Astrocyte (in vitro differentiated cells and primary cell): ENCODE data around the gene CD7. TPM values are rescaled to one million over a fixed set of nuclear protein-coding genes. Genes with fewer than 3 reads are reported as not detected.

ENCODE experiments used
- DNase-seq: peaks from one replicate; pipeline ENCODE4 v3.0.0-alpha.2; 2010; ENCODE audit warnings: low read depth
- FAIRE-seq: peaks from 2 replicates; lab custom pipeline; 2011; peaks lifted over from hg19 to GRCh38; lab: Jason Lieb, UNC
- H2AFZ ChIP-seq: 2 replicates; pipeline ENCODE4 v1.6.0; 2012; ENCODE audit warnings: low read depth, low read length, inconsistent platforms
- H3K27ac ChIP-seq: 2 replicates; pipeline ENCODE4 v1.5.1; 2011; ENCODE audit warnings: low read depth, low read length, inconsistent platforms
- H3K27me3 ChIP-seq: 2 replicates; pipeline ENCODE4 v1.6.0; 2011; ENCODE audit warnings: low read length, inconsistent platforms; ENCODE audit not compliant: insufficient read depth
- H3K36me3 ChIP-seq: 2 replicates; pipeline ENCODE4 v1.5.1; 2011; ENCODE audit warnings: low read length, inconsistent platforms; ENCODE audit not compliant: insufficient read depth
- H3K4me1 ChIP-seq: 2 replicates; pipeline ENCODE4 v1.5.1; 2011; ENCODE audit warnings: low read length, inconsistent platforms; ENCODE audit not compliant: insufficient read depth
- H3K4me2 ChIP-seq: 2 replicates; pipeline ENCODE4 v1.6.0; 2012; ENCODE audit warnings: low read length, inconsistent platforms
- H3K4me3 ChIP-seq: 2 replicates; pipeline ENCODE4 v1.5.1; 2011; ENCODE audit warnings: low read depth, mild to moderate bottlenecking, low read length, inconsistent platforms; ENCODE audit not compliant: insufficient read depth
- H3K79me2 ChIP-seq: 2 replicates; pipeline ENCODE4 v1.6.0; 2012; ENCODE audit warnings: mild to moderate bottlenecking, low read length, inconsistent platforms; ENCODE audit not compliant: insufficient read depth
- H3K9ac ChIP-seq: 2 replicates; pipeline ENCODE4 v1.6.0; 2012; ENCODE audit warnings: mild to moderate bottlenecking, low read length, inconsistent platforms
- H3K9me3 ChIP-seq: 2 replicates; pipeline ENCODE4 v1.5.1; 2012; ENCODE audit warnings: low read depth, mild to moderate bottlenecking, low read length, inconsistent platforms; ENCODE audit not compliant: insufficient read depth
- H4K20me1 ChIP-seq: 2 replicates; pipeline ENCODE4 v1.6.0; 2012; ENCODE audit warnings: low read length, inconsistent platforms; ENCODE audit not compliant: insufficient read depth
- H3K27ac Mint-ChIP-seq: one replicate; pipeline ENCODE4 v1.8.0; 2021; ENCODE audit warnings: mild to moderate bottlenecking, mixed read lengths; ENCODE audit not compliant: unreplicated experiment
- H3K27me3 Mint-ChIP-seq: one replicate; pipeline ENCODE4 v1.8.0; 2021; ENCODE audit warnings: low read depth, mixed read lengths; ENCODE audit not compliant: unreplicated experiment
- H3K36me3 Mint-ChIP-seq: one replicate; pipeline ENCODE4 v1.8.0; 2021; ENCODE audit warnings: low read depth, mixed read lengths; ENCODE audit not compliant: unreplicated experiment
- H3K4me1 Mint-ChIP-seq: one replicate; pipeline ENCODE4 v1.8.0; 2021; ENCODE audit warnings: low read depth, mixed read lengths; ENCODE audit not compliant: unreplicated experiment
- H3K4me3 Mint-ChIP-seq: one replicate; pipeline ENCODE4 v1.8.0; 2021; ENCODE audit warnings: mild to moderate bottlenecking, moderate library complexity, mixed read lengths; ENCODE audit not compliant: unreplicated experiment
- H3K9me3 Mint-ChIP-seq: one replicate; pipeline ENCODE4 v1.8.0; 2021; ENCODE audit warnings: mild to moderate bottlenecking, mixed read lengths; ENCODE audit not compliant: unreplicated experiment
- EZH2 ChIP-seq: IDR thresholded peaks from 2 replicates; pipeline ENCODE4 v1.6.1; 2012; ENCODE audit warnings: mild to moderate bottlenecking, low read length, inconsistent platforms; ENCODE audit not compliant: insufficient read depth
- total RNA-seq: library from RNA; stranded (reverse); gene quantifications from 2 replicates; pipeline ENCODE4 v1.2.1, GENCODE V29; 2021
- TF ChIP-seq, protein P1 (sequence below): IDR thresholded peaks from 2 replicates; pipeline ENCODE4 v1.5.1; 2011; ENCODE audit warnings: low read depth, mild to moderate bottlenecking, inconsistent platforms, low read length, moderate library complexity; ENCODE audit not compliant: insufficient read depth

CD7 gene
- total RNA-seq, 1 donor from 2014 or later, result 0.18 TPM

DNA sequence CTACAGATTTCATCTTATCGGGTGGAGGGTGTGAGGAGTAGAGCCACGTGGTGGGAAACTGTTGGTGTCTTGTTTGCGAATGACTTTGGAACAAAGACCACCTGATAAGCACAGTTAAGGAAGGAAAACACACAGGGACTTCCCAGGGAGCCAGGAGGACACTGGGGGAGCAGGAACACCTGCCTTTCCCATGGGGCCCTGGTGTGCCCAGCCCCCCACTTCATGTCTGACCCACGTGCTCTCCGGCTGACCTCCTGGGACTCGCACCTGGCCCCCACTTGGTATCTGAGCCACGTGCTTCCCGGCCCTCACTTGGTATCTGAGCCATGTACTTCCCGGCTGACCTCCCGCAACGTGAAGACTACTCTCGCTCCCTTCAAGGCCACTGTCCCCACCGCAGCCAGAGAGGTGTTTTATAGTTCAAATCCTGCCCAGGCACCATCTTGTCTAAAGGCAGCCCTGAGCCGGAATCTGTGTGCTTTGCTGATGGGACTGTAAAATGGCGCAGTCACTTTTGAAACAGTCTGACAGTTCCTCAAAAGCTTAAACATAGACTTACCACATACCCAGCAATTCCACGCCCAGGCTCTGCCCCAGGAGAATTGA, 38.5 kb downstream of the CD7 start:
- FAIRE-seq (no peak), DNase-seq (no peak)
- Mint-ChIP-seq H3K4me1 (peaks cover 3% of the 10 kb centered on the region), H3K4me3 (no peak overlapping the region), H3K9me3 (no peaks in the 10 kb centered on the region), H3K27me3 (no peaks in the 10 kb centered on the region), H3K36me3 (peaks cover 6% of the 10 kb centered on the region), H3K27ac (no peak overlapping the region)
- no peaks in the 10 kb centered on the region for H3K27me3 ChIP-seq
- H3K4me1 ChIP-seq, result peaks cover 27% of the 10 kb centered on the region
- no peak overlapping the region for H3K9ac ChIP-seq
- no peaks in the 10 kb centered on the region for H3K79me2 ChIP-seq
- no peaks in the 10 kb centered on the region for H3K36me3 ChIP-seq
- no peak overlapping the region for H3K27ac ChIP-seq
- H3K4me3 ChIP-seq, result no peak overlapping the region
- no peak overlapping the region for H2AFZ ChIP-seq
- no peak overlapping the region for H3K4me2 ChIP-seq
- no peak for TF ChIP-seq EZH2
- TF ChIP-seq, protein P1, sequence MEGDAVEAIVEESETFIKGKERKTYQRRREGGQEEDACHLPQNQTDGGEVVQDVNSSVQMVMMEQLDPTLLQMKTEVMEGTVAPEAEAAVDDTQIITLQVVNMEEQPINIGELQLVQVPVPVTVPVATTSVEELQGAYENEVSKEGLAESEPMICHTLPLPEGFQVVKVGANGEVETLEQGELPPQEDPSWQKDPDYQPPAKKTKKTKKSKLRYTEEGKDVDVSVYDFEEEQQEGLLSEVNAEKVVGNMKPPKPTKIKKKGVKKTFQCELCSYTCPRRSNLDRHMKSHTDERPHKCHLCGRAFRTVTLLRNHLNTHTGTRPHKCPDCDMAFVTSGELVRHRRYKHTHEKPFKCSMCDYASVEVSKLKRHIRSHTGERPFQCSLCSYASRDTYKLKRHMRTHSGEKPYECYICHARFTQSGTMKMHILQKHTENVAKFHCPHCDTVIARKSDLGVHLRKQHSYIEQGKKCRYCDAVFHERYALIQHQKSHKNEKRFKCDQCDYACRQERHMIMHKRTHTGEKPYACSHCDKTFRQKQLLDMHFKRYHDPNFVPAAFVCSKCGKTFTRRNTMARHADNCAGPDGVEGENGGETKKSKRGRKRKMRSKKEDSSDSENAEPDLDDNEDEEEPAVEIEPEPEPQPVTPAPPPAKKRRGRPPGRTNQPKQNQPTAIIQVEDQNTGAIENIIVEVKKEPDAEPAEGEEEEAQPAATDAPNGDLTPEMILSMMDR, result no peak
- no peaks in the 10 kb centered on the region for H3K9me3 ChIP-seq
- peaks cover 8% of the 10 kb centered on the region for H4K20me1 ChIP-seq

DNA sequence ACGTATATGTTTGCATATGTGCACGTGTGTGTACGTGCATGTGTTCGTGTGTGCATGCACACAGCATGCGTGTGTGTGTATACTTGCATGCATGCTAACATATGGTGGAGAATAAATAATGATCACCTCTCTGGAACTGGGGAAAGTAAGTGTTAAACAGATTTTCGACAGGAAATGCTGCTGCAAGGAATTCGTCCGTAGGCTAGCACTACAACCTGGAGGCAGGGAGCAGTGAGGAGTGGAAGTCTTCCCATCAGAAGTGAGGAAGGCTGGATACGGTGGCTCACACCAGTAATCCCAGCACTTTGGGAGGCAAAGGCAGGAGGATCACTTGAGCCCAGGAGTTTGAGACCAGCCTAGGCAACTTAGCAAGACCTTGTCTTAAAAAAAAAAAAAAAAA, 39.1 kb downstream of the CD7 start:
- Histone ChIP-seq H4K20me1 (peaks cover 8% of the 10 kb centered on the region), H3K4me3 (no peak overlapping the region), H2AFZ (no peak overlapping the region), H3K36me3 (no peaks in the 10 kb centered on the region), H3K9me3 (no peaks in the 10 kb centered on the region), H3K79me2 (peaks cover under 1% of the 10 kb centered on the region), H3K4me2 (no peak overlapping the region), H3K4me1 (peaks cover 24% of the 10 kb centered on the region), H3K9ac (no peak overlapping the region), H3K27me3 (no peaks in the 10 kb centered on the region), H3K27ac (no peak overlapping the region)
- Mint-ChIP-seq H3K4me3 (no peak overlapping the region), H3K27ac (no peak overlapping the region), H3K36me3 (peaks cover 6% of the 10 kb centered on the region), H3K9me3 (no peaks in the 10 kb centered on the region), H3K4me1 (peaks cover 1% of the 10 kb centered on the region), H3K27me3 (no peaks in the 10 kb centered on the region)
- TF ChIP-seq, protein P1, result no peak
- no peak for TF ChIP-seq EZH2
- FAIRE-seq, result no peak
- DNase-seq, result no peak

DNA sequence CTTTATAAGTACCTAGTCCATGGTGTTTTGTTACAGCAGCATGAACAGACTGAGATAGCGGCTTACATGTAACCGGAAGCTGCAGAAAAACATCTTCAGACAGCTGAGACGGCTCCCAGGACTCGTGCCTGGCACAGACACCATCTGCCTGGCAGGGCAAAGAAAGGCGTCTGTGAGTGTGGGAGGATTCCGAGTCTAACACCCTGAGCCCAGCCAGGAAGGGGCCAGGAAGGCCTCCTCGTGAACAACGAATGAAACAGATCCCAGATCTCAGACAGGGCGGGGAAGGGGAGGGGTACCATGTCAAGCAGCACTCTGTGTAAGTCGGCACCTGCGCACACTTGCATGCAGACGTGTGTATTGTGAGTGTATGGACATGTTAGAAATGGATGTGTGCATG, 39.6 kb downstream of the CD7 start:
- no peak overlapping the region for H3K27ac ChIP-seq
- Mint-ChIP-seq H3K27me3 (no peaks in the 10 kb centered on the region), H3K4me1 (no peaks in the 10 kb centered on the region), H3K9me3 (no peaks in the 10 kb centered on the region), H3K36me3 (peaks cover 6% of the 10 kb centered on the region), H3K4me3 (no peak overlapping the region), H3K27ac (no peak overlapping the region)
- H3K4me3 ChIP-seq, result no peak overlapping the region
- TF ChIP-seq EZH2, result no peak
- TF ChIP-seq, protein P1, result no peak
- H4K20me1 ChIP-seq, result peaks cover 8% of the 10 kb centered on the region
- H3K27me3 ChIP-seq, result no peaks in the 10 kb centered on the region
- peaks cover 5% of the 10 kb centered on the region for H3K79me2 ChIP-seq
- H3K9me3 ChIP-seq, result no peaks in the 10 kb centered on the region
- DNase-seq (no peak), FAIRE-seq (no peak)
- peaks cover 19% of the 10 kb centered on the region for H3K4me1 ChIP-seq
- H3K36me3 ChIP-seq, result no peaks in the 10 kb centered on the region
- H3K4me2 ChIP-seq, result no peak overlapping the region
- no peak overlapping the region for H2AFZ ChIP-seq
- no peak overlapping the region for H3K9ac ChIP-seq
